Measurements from ENCODE around the gene CACNA1S.

Gene CACNA1S

DNA sequence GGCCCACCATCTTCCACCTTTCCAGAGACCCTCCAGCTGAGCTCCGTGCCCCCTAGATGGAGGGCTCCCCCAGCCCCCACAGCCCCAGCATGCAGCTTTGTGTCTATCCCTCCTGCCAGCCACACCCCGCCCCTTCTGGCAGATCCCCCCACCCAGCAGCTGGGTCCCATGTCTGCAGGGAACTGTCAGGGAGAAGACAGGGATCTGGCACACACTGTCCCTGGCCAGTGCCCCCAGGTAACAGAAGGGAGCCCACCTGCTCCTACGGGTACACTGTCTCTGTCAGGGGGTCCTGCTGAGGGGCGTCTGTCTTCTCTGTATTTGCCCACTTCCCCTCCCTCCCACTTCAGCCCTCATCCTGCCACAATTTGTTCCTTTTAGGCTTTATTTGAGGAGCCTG is 77.6 kb downstream of the CACNA1S start:
- Histone ChIP-seq H3K27me3 (ENCODE audit: control insufficient read depth, insufficient read depth, low read length) (no peaks in the 10 kb centered on the region), H3K36me3 (ENCODE audit: control insufficient read depth, insufficient read depth, low read length) (no peaks in the 10 kb centered on the region), H3K9me3 (ENCODE audit: control insufficient read depth, insufficient read depth, low read length) (no peaks in the 10 kb centered on the region), H3K4me1 (ENCODE audit: control insufficient read depth, insufficient read depth, low read length) (no peaks in the 10 kb centered on the region), H3K4me3 (ENCODE audit: low read depth, low read length) (no peak overlapping the region), H3K9ac (ENCODE audit: low read depth, low read length) (no peak overlapping the region)

DNA sequence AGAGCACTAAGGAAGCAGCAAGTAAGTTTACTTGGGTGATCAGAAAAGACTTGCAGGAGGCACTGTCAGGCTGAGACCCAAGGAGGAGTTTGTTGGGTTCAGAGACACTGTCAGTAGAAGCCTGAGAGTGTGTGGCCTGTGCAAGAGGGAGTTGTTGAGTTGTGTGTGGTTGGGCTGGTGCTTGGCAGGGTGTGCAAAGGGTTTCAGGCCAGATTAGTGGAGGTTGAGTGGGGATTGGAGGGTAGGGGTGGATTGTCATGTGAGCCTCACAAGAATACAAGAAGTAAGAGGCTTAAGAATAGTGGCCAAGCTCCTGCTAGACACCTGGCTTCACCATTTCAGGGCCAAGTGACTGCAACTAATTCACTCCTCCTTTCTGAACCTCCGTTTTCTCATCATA is 79.8 kb downstream of the CACNA1S start:
- no peaks in the 10 kb centered on the region for H3K9me3 ChIP-seq (ENCODE audit: control insufficient read depth, insufficient read depth, low read length)
- peaks cover 6% of the 10 kb centered on the region for H3K36me3 ChIP-seq (ENCODE audit: control insufficient read depth, insufficient read depth, low read length)
- no peaks in the 10 kb centered on the region for H3K4me1 ChIP-seq (ENCODE audit: control insufficient read depth, insufficient read depth, low read length)
- no peaks in the 10 kb centered on the region for H3K27me3 ChIP-seq (ENCODE audit: control insufficient read depth, insufficient read depth, low read length)
- no peak overlapping the region for H3K4me3 ChIP-seq (ENCODE audit: low read depth, low read length)
- no peak overlapping the region for H3K9ac ChIP-seq (ENCODE audit: low read depth, low read length)

DNA sequence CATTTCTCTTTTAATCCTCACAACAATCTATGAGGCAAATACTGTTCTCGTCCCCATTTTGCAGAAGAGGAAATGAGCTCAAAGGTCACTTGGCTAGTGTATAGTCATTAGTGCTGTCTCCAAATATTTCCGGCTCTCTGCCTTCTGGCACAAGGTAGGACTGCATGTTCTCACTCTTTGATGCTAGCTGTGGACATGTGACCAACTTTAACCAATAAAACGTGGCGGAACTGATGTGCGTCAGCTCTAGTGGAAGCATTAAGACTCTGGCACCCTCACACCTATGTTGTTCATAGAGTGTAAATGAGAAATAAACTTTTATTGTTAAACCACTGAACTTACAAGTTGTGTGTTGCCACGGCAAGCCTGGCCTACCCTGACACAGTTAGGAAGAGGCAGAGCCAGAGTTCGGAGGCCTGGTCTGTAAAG is 83.8 kb downstream of the CACNA1S start:
- H3K4me3 ChIP-seq (ENCODE audit: low read depth, low read length): no peak overlapping the region
- no peaks in the 10 kb centered on the region for H3K27me3 ChIP-seq (ENCODE audit: control insufficient read depth, insufficient read depth, low read length)
- H3K4me1 ChIP-seq (ENCODE audit: control insufficient read depth, insufficient read depth, low read length): peaks cover 24% of the 10 kb centered on the region
- H3K36me3 ChIP-seq (ENCODE audit: control insufficient read depth, insufficient read depth, low read length): peaks cover 10% of the 10 kb centered on the region
- H3K9me3 ChIP-seq (ENCODE audit: control insufficient read depth, insufficient read depth, low read length): no peaks in the 10 kb centered on the region
- H3K9ac ChIP-seq (ENCODE audit: low read depth, low read length): no peak overlapping the region

DNA sequence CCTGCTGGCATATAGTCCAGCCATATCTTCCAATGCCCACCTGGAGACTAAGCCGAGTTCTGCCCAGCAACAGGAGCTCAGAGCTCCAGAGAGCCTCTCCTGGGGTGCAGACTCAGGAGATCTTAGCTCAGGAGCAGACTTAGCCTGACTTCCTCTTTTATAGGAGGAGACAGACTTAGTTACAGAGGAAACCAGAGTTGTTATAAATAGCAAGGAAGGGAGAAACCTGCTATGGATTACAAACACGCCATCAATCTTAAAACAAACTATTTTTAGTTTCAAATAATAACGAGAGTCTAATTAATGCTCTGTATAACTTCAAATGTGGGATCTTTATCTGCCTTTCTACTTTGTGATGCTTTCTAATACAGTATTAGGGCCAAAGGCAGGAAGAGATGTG is 85.4 kb downstream of the CACNA1S start:
- no peaks in the 10 kb centered on the region for H3K9me3 ChIP-seq (ENCODE audit: control insufficient read depth, insufficient read depth, low read length)
- H3K4me1 ChIP-seq (ENCODE audit: control insufficient read depth, insufficient read depth, low read length): peaks cover 34% of the 10 kb centered on the region
- H3K27me3 ChIP-seq (ENCODE audit: control insufficient read depth, insufficient read depth, low read length): peaks cover 8% of the 10 kb centered on the region
- no peak overlapping the region for H3K9ac ChIP-seq (ENCODE audit: low read depth, low read length)
- peaks cover 10% of the 10 kb centered on the region for H3K36me3 ChIP-seq (ENCODE audit: control insufficient read depth, insufficient read depth, low read length)
- H3K4me3 ChIP-seq (ENCODE audit: low read depth, low read length): no peak overlapping the region

DNA sequence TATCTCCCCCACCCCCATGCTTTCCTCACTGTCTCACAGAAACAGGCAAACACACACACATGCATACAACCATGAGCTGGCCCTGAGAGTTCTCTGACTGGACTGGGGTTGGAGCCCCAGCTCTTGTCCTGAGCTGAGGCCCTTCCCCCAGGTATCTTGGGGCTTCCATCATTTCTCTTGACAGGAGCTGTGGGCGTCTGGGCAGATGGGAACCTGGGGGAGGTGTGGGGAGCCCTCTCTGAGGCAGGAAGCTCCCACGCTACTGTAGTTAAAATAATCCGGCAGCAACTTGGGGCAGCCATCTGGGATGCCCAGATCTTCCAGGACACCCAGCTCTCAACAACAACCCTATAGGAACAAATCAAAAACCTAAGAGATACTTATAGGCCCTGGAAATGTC is 86.0 kb downstream of the CACNA1S start:
- H3K4me3 ChIP-seq (ENCODE audit: low read depth, low read length): no peak overlapping the region
- peaks cover 39% of the 10 kb centered on the region for H3K4me1 ChIP-seq (ENCODE audit: control insufficient read depth, insufficient read depth, low read length)
- H3K9ac ChIP-seq (ENCODE audit: low read depth, low read length): no peak overlapping the region
- H3K36me3 ChIP-seq (ENCODE audit: control insufficient read depth, insufficient read depth, low read length): peaks cover 10% of the 10 kb centered on the region
- peaks cover 8% of the 10 kb centered on the region for H3K27me3 ChIP-seq (ENCODE audit: control insufficient read depth, insufficient read depth, low read length)
- no peaks in the 10 kb centered on the region for H3K9me3 ChIP-seq (ENCODE audit: control insufficient read depth, insufficient read depth, low read length)

DNA sequence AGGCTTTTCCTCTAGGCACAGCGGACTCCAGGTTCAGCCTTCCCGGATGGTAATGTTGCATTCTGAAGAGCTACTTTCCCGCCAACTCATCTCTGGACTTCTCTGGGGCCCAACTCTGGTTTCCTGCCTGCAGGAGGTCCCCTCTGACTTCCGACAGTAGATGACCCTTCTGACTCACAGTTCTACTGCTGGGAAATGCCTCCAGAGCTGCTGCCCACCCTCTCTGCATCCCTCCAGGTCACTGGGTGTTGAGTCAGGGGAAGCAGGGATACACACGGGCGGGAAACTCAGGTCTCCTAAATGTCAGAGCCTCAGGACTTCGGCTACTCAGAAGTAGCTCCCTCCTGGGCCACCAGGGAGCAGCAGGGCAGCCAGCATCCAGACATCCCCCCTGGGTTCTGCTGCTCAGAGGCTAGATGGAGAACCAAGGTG is 86.6 kb downstream of the CACNA1S start:
- Histone ChIP-seq H3K9ac (ENCODE audit: low read depth, low read length) (no peak overlapping the region), H3K4me3 (ENCODE audit: low read depth, low read length) (no peak overlapping the region), H3K27me3 (ENCODE audit: control insufficient read depth, insufficient read depth, low read length) (peaks cover 8% of the 10 kb centered on the region)

DNA sequence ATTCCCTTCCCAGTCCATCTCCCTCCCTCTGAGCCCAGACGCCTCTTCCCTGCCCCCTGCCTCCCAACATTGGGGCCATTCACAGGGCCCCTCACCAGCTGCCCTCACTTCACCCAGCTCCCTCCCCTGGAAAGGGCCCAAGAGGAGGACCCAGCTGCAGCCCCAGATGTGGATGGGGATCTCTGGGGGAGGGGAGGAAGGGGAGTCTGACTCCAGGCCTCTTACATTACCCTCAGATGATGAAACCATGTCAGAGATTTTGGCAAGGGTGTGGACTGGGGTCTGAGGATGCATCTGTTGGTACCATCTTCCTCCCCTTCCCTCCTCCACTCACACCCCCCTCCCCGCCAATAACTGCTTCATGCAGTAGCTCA is 87.6 kb downstream of the CACNA1S start:
- Histone ChIP-seq H3K4me3 (ENCODE audit: low read depth, low read length) (peak overlapping the region; percentile 58), H3K4me1 (ENCODE audit: control insufficient read depth, insufficient read depth, low read length) (peaks cover 53% of the 10 kb centered on the region), H3K9ac (ENCODE audit: low read depth, low read length) (no peak overlapping the region)

More for the DNA sequence above, 86.6 kb downstream of the CACNA1S start:
- Histone ChIP-seq H3K36me3 (ENCODE audit: control insufficient read depth, insufficient read depth, low read length) (peaks cover 10% of the 10 kb centered on the region), H3K9me3 (ENCODE audit: control insufficient read depth, insufficient read depth, low read length) (no peaks in the 10 kb centered on the region), H3K4me1 (ENCODE audit: control insufficient read depth, insufficient read depth, low read length) (peaks cover 43% of the 10 kb centered on the region)

DNA sequence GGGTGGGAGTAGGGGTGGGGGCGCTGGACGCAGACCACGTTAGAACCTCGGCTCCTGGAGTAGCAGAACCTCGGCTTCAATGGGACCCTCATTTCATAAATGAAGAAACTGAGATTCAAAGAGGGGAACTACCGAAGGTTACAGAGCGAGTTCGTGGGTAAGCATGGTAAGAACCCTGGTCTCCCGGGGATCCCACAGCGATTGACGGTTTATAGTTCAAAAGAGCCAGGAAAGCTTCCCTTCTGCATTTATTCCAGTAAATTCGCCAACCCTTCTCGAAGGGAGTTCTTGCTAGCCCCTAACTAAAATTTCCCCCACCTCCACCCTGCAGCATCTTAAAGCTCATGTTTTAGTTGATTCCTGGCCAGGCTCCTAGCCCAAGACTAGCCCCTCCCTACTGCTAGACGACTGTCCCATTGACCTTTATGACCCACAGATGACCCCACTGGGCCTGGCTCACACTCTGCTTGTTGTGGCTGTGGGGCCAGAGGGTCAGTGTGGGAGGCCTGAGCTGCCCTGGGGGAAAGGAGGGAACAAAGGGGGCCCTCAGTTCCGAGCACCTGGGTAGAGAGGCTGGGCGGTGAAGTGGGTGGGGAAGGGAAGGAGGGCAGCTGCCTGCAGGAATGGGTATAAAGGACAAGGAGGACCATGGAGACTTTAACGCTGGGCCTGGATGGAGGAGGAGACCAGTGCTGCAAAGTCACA is 88.2 kb downstream of the CACNA1S start:
- H3K9ac ChIP-seq (ENCODE audit: low read depth, low read length): peak overlapping the region; percentile 47
- peak overlapping the region; percentile 58 for H3K4me3 ChIP-seq (ENCODE audit: low read depth, low read length)
- H3K9me3 ChIP-seq (ENCODE audit: control insufficient read depth, insufficient read depth, low read length): no peaks in the 10 kb centered on the region
- H3K4me1 ChIP-seq (ENCODE audit: control insufficient read depth, insufficient read depth, low read length): peaks cover 54% of the 10 kb centered on the region
- H3K36me3 ChIP-seq (ENCODE audit: control insufficient read depth, insufficient read depth, low read length): peaks cover 7% of the 10 kb centered on the region
- peaks cover 8% of the 10 kb centered on the region for H3K27me3 ChIP-seq (ENCODE audit: control insufficient read depth, insufficient read depth, low read length)

More for the DNA sequence above, 87.6 kb downstream of the CACNA1S start:
- Histone ChIP-seq H3K9me3 (ENCODE audit: control insufficient read depth, insufficient read depth, low read length) (no peaks in the 10 kb centered on the region), H3K27me3 (ENCODE audit: control insufficient read depth, insufficient read depth, low read length) (peaks cover 8% of the 10 kb centered on the region), H3K36me3 (ENCODE audit: control insufficient read depth, insufficient read depth, low read length) (peaks cover 10% of the 10 kb centered on the region)

DNA sequence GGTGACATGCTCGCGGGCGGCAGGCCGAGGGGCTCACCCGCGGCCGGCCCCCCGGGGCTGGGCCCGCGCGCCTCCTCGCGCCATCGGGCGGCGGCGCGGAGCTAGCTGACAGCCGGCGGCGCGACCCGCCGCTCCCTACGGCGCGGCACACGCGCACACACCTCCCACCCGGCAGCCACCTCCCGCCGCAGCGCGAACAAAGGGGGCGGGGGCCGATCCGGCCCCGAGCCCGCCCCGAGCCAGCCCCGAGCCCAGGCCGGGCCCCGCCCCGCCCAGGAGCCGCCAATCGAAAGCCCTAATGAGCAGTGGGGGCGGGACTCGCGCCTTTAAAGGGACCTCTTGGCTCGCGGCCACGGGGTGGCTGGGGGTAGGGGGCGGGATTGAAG is 88.7 kb downstream of the CACNA1S start, which contains the start of gene KIF21B:
KIF21B (minus strand) TSS at position 198 of the 386 bp plus-strand sequence. CDS start 331 bp downstream, outside the sequence.
- H3K4me3 ChIP-seq (ENCODE audit: low read depth, low read length): peak within 1 kb of the TSS; percentile 76
- peak within 1 kb of the TSS; percentile 47 for H3K9ac ChIP-seq (ENCODE audit: low read depth, low read length)
- peaks cover 4% of the 10 kb centered on the region for H3K36me3 ChIP-seq (ENCODE audit: control insufficient read depth, insufficient read depth, low read length)
- H3K27me3 ChIP-seq (ENCODE audit: control insufficient read depth, insufficient read depth, low read length): peaks cover 8% of the 10 kb centered on the region
- H3K4me1 ChIP-seq (ENCODE audit: control insufficient read depth, insufficient read depth, low read length): peaks cover 54% of the 10 kb centered on the region
- no peaks in the 10 kb centered on the region for H3K9me3 ChIP-seq (ENCODE audit: control insufficient read depth, insufficient read depth, low read length)

DNA sequence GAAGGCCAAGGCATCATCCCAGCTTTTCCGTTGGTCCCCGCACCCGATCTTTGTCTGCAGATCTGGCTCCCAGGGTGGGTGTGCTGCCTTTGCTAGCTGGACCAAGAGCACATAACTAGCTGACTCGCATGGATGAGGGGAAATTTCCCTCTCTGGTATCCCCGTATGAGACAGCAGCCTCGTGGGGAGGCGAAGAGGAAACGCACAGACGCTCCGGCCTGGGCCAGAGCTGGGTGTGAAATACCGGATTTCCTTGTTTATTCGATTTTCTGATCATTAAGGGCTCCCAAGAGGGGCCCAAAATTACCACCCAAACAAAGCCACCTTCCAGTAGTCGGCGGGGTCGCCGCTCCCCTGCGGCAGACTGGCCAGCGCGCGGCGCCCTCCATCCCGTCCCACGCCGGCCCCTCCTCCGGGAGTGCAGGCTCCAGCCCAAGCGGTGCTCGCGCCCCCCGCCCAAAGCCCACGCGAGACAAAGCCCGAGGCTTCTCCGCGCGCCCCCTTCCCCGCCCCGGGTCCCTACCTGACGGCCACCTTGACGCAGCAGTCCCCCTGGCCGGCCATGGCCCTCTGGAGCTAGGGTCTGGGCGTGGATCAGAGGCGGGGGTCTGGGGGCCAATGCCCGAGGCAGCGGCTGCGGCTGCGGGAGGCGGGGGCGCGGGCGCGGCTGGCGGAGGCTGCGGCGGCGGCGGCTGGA is 89.3 kb downstream of the CACNA1S start:
- Histone ChIP-seq H3K36me3 (ENCODE audit: control insufficient read depth, insufficient read depth, low read length) (peaks cover 4% of the 10 kb centered on the region), H3K9me3 (ENCODE audit: control insufficient read depth, insufficient read depth, low read length) (no peaks in the 10 kb centered on the region), H3K4me1 (ENCODE audit: control insufficient read depth, insufficient read depth, low read length) (peaks cover 54% of the 10 kb centered on the region), H3K4me3 (ENCODE audit: low read depth, low read length) (peak overlapping the region; percentile 76), H3K27me3 (ENCODE audit: control insufficient read depth, insufficient read depth, low read length) (peaks cover 8% of the 10 kb centered on the region), H3K9ac (ENCODE audit: low read depth, low read length) (no peak overlapping the region)

DNA sequence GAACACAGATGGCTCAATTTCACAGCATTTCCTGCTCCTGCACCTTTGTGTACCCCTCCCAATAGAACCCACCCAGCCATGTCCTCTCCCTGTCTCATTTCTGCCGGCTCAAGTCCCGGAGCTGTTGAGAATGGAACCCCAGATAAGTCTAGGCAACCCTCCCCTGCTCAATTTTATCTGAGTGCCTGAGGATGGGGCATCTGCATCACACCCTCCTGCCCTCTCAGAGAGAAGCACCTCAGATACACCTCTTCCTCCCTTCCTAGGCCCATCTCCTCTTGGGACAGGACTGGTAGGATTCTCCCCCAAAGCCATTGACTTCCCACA is 89.8 kb downstream of the CACNA1S start:
- peaks cover 57% of the 10 kb centered on the region for H3K4me1 ChIP-seq (ENCODE audit: control insufficient read depth, insufficient read depth, low read length)
- peak overlapping the region; percentile 76 for H3K4me3 ChIP-seq (ENCODE audit: low read depth, low read length)
- peaks cover 8% of the 10 kb centered on the region for H3K27me3 ChIP-seq (ENCODE audit: control insufficient read depth, insufficient read depth, low read length)
- no peak overlapping the region for H3K9ac ChIP-seq (ENCODE audit: low read depth, low read length)
- peaks cover 4% of the 10 kb centered on the region for H3K36me3 ChIP-seq (ENCODE audit: control insufficient read depth, insufficient read depth, low read length)
- no peaks in the 10 kb centered on the region for H3K9me3 ChIP-seq (ENCODE audit: control insufficient read depth, insufficient read depth, low read length)
